ENCODE measurements around the gene CDH24. TPM values are rescaled to one million over a fixed set of nuclear protein-coding genes. Genes with fewer than 3 reads are reported as not detected.

Gene CDH24
- total and polyA plus RNA-seq, 2 donors (not counting 3 experiments of a cell fraction or from before 2014, with no cell fraction given) = 21.7 to 52.9 TPM

DNA sequence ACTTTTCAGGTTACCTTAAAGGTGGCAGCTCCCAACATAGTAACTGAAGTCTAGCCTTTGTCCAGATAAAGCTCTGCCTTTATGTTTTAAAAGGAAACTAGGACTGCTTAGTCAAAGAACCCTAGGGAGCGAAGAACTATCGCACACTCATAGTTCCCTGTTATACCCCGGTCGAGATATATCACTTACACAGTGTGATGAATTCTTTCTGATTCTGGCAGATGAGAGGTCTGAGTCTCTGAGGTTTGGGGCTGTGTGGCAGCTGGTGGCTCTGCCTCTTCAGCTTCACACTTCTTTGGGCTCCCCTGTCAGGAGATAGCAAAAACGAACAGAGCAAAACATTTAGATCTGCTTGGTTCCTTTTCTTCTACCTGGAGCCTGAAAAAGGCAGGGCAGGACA is 20.6 kb upstream of the CDH24 start:
- Histone ChIP-seq H3K9ac (replicated peaks; ENCODE audit: extremely low read depth, insufficient read depth, low read length) (peak overlapping the region; percentile 8), H3K27me3 (ENCODE audit: control insufficient read depth in 2 of 2, insufficient read depth in 2 of 2, low read length in 2 of 2) (no peaks in the 10 kb centered on the region), H3K4me2 (ENCODE audit: insufficient read depth, low read length) (no peak overlapping the region), H3K4me3 (replicated peaks in 1 of 3; ENCODE audit: insufficient read depth in 1 of 3, low read depth in 1 of 3, low read length in 3 of 3) (no peak overlapping the region), H4K20me1 (replicated peaks; ENCODE audit: control insufficient read depth, extremely low read depth, insufficient read depth, low read length) (no peaks in the 10 kb centered on the region), H3K36me3 (ENCODE audit: control insufficient read depth in 2 of 2, extremely low read depth in 1 of 2, insufficient read depth in 2 of 2, low read length in 2 of 2) (peaks cover 35 to 43% of the 10 kb centered on the region in 2 experiments), H2AFZ (ENCODE audit: low read depth, low read length) (no peak overlapping the region), H3K9me1 (replicated peaks; ENCODE audit: control insufficient read depth, extremely low read depth, insufficient read depth, low read length) (no peaks in the 10 kb centered on the region), H3K27ac (ENCODE audit: insufficient read depth, low read depth, low read length) (peak overlapping the region; percentile 64), H3K79me2 (ENCODE audit: control insufficient read depth, insufficient read depth, low read length) (peaks cover 8% of the 10 kb centered on the region), H3K4me1 (ENCODE audit: control insufficient read depth, extremely low read depth, insufficient read depth, low read length) (peaks cover 24% of the 10 kb centered on the region), H3K9me3 (replicated peaks; ENCODE audit: control insufficient read depth, insufficient read depth, low read length) (no peaks in the 10 kb centered on the region)
- FAIRE-seq = no peak
- no peak for DNase-seq (ENCODE audit: low read depth, low spot score)
- no TSS peak for BruUV-seq (replicated peaks)
- intact Hi-C loops (cut with micrococcal nuclease) = loop anchor here (1.0 to 2.0 kb wide), 4 partner anchors 9 to 109 kb away; partner anchors contain the start of genes ACIN1 and C14orf119
- dilution Hi-C loops (cut with MboI; ENCODE audit: extremely low pct_ligation_motif_present, low sequenced_read_pairs) = no loop called here
- CTCF ChIA-PET = interaction anchor here (1.2 to 5.1 kb wide), 10 partner anchors 9 to 91 kb away, joined by 3 to 88 read pairs (median 32); partner anchors contain the start of genes ACIN1, C14orf119, CDH24 and CEBPE
- POLR2A ChIA-PET = interaction anchor here (1.0 kb wide), 1 partner anchor 9 kb away, joined by 5 read pairs; no protein-coding TSS in a partner anchor
- TF ChIP-seq POLR2AphosphoS5 (IDR thresholded peaks at IDR 0.05; ENCODE audit: insufficient read depth, low read depth, low read length) (no peak), POLR2A (IDR thresholded peaks at IDR 0.05; ENCODE audit: low read depth, low read length) (no peak), JUN (IDR thresholded peaks at IDR 0.05; ENCODE audit: borderline replicate concordance, insufficient read depth, insufficient read length, low read depth) (no peak)
- TF ChIP-seq, protein P1, sequence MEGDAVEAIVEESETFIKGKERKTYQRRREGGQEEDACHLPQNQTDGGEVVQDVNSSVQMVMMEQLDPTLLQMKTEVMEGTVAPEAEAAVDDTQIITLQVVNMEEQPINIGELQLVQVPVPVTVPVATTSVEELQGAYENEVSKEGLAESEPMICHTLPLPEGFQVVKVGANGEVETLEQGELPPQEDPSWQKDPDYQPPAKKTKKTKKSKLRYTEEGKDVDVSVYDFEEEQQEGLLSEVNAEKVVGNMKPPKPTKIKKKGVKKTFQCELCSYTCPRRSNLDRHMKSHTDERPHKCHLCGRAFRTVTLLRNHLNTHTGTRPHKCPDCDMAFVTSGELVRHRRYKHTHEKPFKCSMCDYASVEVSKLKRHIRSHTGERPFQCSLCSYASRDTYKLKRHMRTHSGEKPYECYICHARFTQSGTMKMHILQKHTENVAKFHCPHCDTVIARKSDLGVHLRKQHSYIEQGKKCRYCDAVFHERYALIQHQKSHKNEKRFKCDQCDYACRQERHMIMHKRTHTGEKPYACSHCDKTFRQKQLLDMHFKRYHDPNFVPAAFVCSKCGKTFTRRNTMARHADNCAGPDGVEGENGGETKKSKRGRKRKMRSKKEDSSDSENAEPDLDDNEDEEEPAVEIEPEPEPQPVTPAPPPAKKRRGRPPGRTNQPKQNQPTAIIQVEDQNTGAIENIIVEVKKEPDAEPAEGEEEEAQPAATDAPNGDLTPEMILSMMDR (IDR thresholded peaks at IDR 0.05; ENCODE audit: extremely low read depth in 1 of 2, insufficient read depth in 1 of 2, low read depth in 1 of 2, low read length in 2 of 2) = no peak
- TF ChIP-seq, protein P2, sequence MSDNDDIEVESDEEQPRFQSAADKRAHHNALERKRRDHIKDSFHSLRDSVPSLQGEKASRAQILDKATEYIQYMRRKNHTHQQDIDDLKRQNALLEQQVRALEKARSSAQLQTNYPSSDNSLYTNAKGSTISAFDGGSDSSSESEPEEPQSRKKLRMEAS (IDR thresholded peaks at IDR 0.05; ENCODE audit: insufficient read depth, insufficient read length) = no peak
